ENCODE measurements around the gene GJA4. TPM values are rescaled to one million over a fixed set of nuclear protein-coding genes. Genes with fewer than 3 reads are reported as not detected.

GJA4 gene
- total and polyA plus RNA-seq, 2 of the 8 experiments (the other 6 are each of a cell fraction or from before 2014, with no cell fraction given), result 3.2 to 3.9 TPM

DNA sequence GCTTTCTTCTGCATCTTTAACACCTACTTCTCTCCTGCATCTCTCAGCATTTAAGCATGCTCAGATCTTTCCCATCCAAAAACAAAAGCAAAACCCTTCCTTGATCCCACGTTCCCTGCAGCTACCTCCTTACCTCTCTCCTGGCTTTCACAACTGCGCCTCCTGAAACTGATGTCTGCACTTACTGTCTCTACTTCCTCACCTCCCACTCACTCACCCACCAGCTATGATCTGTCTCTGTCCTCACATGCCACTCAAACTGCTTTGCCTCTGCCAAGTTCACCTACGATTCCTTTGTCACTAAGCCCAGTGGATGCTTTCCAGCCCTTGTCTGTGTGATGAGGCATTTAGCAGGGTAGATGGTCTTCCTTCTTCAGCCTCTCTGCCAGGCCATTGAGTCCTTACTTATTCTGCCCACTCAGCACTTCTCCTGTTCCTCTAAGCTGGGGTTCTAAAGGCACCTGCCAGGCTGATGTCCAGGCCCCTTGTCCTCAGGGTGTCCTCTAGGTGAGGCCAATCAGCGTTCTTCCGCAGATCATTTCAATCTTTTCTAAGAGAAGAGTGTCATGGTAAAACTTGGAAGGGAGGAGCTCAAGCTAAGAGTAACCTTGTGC is 21.8 kb upstream of the GJA4 start:
- H3K4me1 ChIP-seq (replicated peaks in 1 of 4; ENCODE audit: control insufficient read depth in 3 of 4, insufficient read depth in 4 of 4, low read length in 3 of 4), result no peaks in the 10 kb centered on the region
- no peak overlapping the region for H2BK5ac ChIP-seq (ENCODE audit: low read depth, low read length)
- H3K79me1 ChIP-seq (ENCODE audit: low read depth, low read length), result no peaks in the 10 kb centered on the region
- H2BK15ac ChIP-seq (ENCODE audit: low read length), result no peak overlapping the region
- no peak overlapping the region for H2BK120ac ChIP-seq (replicated peaks; ENCODE audit: low read depth, low read length)
- H3K9ac ChIP-seq (replicated peaks in 1 of 4; ENCODE audit: extremely low read depth in 1 of 4, low read depth in 3 of 4, low read length in 3 of 4), result no peak overlapping the region
- H3K36me3 ChIP-seq (ENCODE audit: control insufficient read depth in 2 of 4, insufficient read depth in 4 of 4, low read length in 3 of 4), result no peaks in the 10 kb centered on the region
- 0 out of 2 replicates have a peak, but pooled peaks cover 2% of the 10 kb centered on the region for H3K23me2 ChIP-seq (ENCODE audit: low read depth, low read length)
- 94% methylated on average over 5 of the region's 5 CpGs; no CpG with 5 or more reads in 1 of the 2 experiments for WGBS, 2 experiments (ENCODE audit: extremely low coverage in 1 of 2, insufficient coverage in 1 of 2, insufficient read length in 1 of 2, insufficient replicate concordance in 2 of 2, low coverage in 1 of 2, low lambda C conversion rate in 2 of 2, missing lambda C conversion rate in 1 of 2)
- no peak overlapping the region; the same call in 1 of the 2 replicates for H2BK20ac ChIP-seq (ENCODE audit: low read length)
- TF ChIP-seq RAD21 (IDR thresholded peaks at IDR 0.05 in 1 of 2, conservative IDR thresholded peaks at IDR 0.05 in 1 of 2; ENCODE audit: low read depth in 2 of 2, low read length in 2 of 2) (no peak), ZNF274 (IDR thresholded peaks at IDR 0.05; ENCODE audit: borderline replicate concordance, extremely low read depth, low read length) (no peak), KDM1A (IDR thresholded peaks at IDR 0.05; ENCODE audit: borderline replicate concordance, low read length) (no peak), HDAC2 (IDR thresholded peaks at IDR 0.05; ENCODE audit: borderline replicate concordance in 1 of 2, low read depth in 2 of 2, low read length in 2 of 2) (no peak), BCL11A (IDR thresholded peaks at IDR 0.05; ENCODE audit: low read depth in 2 of 2, low read length in 2 of 2) (no peak), MAFK (IDR thresholded peaks at IDR 0.05; ENCODE audit: low read depth, low read length) (peak; percentile 35; the same call in 1 of the 2 replicates), TAF7 (optimal IDR thresholded peaks at IDR 0.05; ENCODE audit: borderline replicate concordance, low read depth, low read length) (no peak)
- TF ChIP-seq, protein P1, sequence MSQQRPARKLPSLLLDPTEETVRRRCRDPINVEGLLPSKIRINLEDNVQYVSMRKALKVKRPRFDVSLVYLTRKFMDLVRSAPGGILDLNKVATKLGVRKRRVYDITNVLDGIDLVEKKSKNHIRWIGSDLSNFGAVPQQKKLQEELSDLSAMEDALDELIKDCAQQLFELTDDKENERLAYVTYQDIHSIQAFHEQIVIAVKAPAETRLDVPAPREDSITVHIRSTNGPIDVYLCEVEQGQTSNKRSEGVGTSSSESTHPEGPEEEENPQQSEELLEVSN (IDR thresholded peaks at IDR 0.05), result no peak
- no peak overlapping the region for H3K4me2 ChIP-seq (ENCODE audit: insufficient read depth in 1 of 2, low read depth in 2 of 2, low read length in 2 of 2)
- 0 out of 7 replicates have a peak, but pooled peaks cover 0 to 4% (median 0%) of the 10 kb centered on the region in 4 experiments for H3K27me3 ChIP-seq (replicated peaks in 1 of 4; ENCODE audit: control insufficient read depth in 3 of 4, extremely low read depth in 1 of 4, insufficient read depth in 3 of 4, low read length in 3 of 4)
- H4K20me1 ChIP-seq (replicated peaks in 1 of 2; ENCODE audit: control insufficient read depth in 1 of 2, insufficient read depth in 2 of 2, low read length in 2 of 2), result no peaks in the 10 kb centered on the region
- no peak overlapping the region for H3K4ac ChIP-seq (replicated peaks; ENCODE audit: insufficient read length, low read depth, low read length)
- no peak overlapping the region for H3K18ac ChIP-seq (ENCODE audit: extremely low read depth, low read length)
- no peaks in the 10 kb centered on the region for H3K79me2 ChIP-seq (ENCODE audit: control insufficient read depth in 1 of 2, insufficient read depth in 2 of 2, low read length in 2 of 2)
- H3K56ac ChIP-seq (replicated peaks; ENCODE audit: insufficient read length, low read depth, low read length), result no peak overlapping the region
- no peak overlapping the region for H2AK5ac ChIP-seq (ENCODE audit: low read depth, low read length)
- DNase-seq (ENCODE audit: low read depth in 1 of 2, low spot score in 2 of 2), result no peak
- no peak overlapping the region for H2AFZ ChIP-seq (ENCODE audit: low read length)
- ChIA-PET POLR2A (ENCODE audit: partially characterized antibody) (interaction anchor here (1.2 kb wide), 1 partner anchor 11 kb away, joined by 3 read pairs; no protein-coding TSS in a partner anchor), CTCF (ENCODE audit: partially characterized antibody) (interaction anchor here (0.7 to 1.8 kb wide), 6 partner anchors 9 to 96 kb away, joined by 3 to 4 read pairs (median 3); no protein-coding TSS in a partner anchor)
- H3K14ac ChIP-seq (ENCODE audit: insufficient read length), result no peak overlapping the region
- H3K23ac ChIP-seq (ENCODE audit: insufficient read length), result no peak overlapping the region
- H3K4me3 ChIP-seq (ENCODE audit: extremely low read depth in 1 of 4, insufficient read depth in 2 of 4, low read depth in 3 of 4, low read length in 4 of 4), result no peak overlapping the region
- no peak overlapping the region for H2BK12ac ChIP-seq (ENCODE audit: low read depth, low read length)
- no peaks in the 10 kb centered on the region for H3K9me3 ChIP-seq (ENCODE audit: insufficient read depth in 2 of 2, low read depth in 1 of 2, low read length in 1 of 2)
- H3K27ac ChIP-seq (ENCODE audit: low read depth, low read length), result no peak overlapping the region
- FAIRE-seq, result no peak
- H4K91ac ChIP-seq (replicated peaks; ENCODE audit: insufficient read length, low read length), result no peak overlapping the region
- no peak overlapping the region for H4K8ac ChIP-seq (ENCODE audit: extremely low read depth, insufficient read depth, low read length)
- no peak overlapping the region for H4K5ac ChIP-seq (ENCODE audit: insufficient read length, low read depth, low read length)
